Parathyroid adenoma (tissue), 2 donors: ENCODE measurements around the gene THSD4.

Experiments used
- H2AFZ ChIP-seq: fragments of 300-600 bp; sonication (generic); one replicate; pipeline ENCODE4 v1.7.0; 2017; ENCODE audit warnings: antibody characterized with exemption, mild to moderate bottlenecking
- H3K27ac ChIP-seq: fragments of 300-600 bp; sonication (generic); one replicate; pipeline ENCODE4 v1.7.0; 2017
- H3K27me3 ChIP-seq: fragments of 300-600 bp; sonication (generic); one replicate; pipeline ENCODE4 v1.7.0; 2017; ENCODE audit warnings: low read length; ENCODE audit not compliant: control insufficient read depth, insufficient read depth
- H3K36me3 ChIP-seq: fragments of 300-600 bp; sonication (generic); one replicate; pipeline ENCODE4 v1.7.0; 2017; ENCODE audit warnings: low read length; ENCODE audit not compliant: control insufficient read depth, insufficient read depth
- H3K4me1 ChIP-seq: fragments of 300-600 bp; sonication (generic); one replicate; pipeline ENCODE4 v1.7.0; 2017; ENCODE audit warnings: control low read depth
- H3K4me2 ChIP-seq: fragments of 300-600 bp; sonication (generic); one replicate; pipeline ENCODE4 v1.7.0; 2017; ENCODE audit warnings: low read length
- H3K4me3 ChIP-seq: fragments of 300-600 bp; sonication (generic); one replicate; pipeline ENCODE4 v1.7.0; 2017; ENCODE audit warnings: low read depth, low read length
- H3K79me2 ChIP-seq: fragments of 300-600 bp; sonication (generic); one replicate; pipeline ENCODE4 v1.7.0; 2017; ENCODE audit warnings: control low read depth
- H3K9ac ChIP-seq: fragments of 300-600 bp; sonication (generic); one replicate; pipeline ENCODE4 v1.7.0; 2017; ENCODE audit warnings: mild to moderate bottlenecking
- H3K9me3 ChIP-seq: fragments of 300-600 bp; sonication (generic); one replicate; pipeline ENCODE4 v1.7.0; 2017; ENCODE audit warnings: low read length; ENCODE audit not compliant: control insufficient read depth
- TF ChIP-seq, protein P1 (sequence below): fragments of 300-600 bp; sonication (generic); IDR thresholded peaks from one replicate; pipeline ENCODE4 v1.7.0; 2017; ENCODE audit warnings: antibody characterized with exemption, mild to moderate bottlenecking
- donor health status: primary hyperparathyroidism.

The THSD4 gene

DNA sequence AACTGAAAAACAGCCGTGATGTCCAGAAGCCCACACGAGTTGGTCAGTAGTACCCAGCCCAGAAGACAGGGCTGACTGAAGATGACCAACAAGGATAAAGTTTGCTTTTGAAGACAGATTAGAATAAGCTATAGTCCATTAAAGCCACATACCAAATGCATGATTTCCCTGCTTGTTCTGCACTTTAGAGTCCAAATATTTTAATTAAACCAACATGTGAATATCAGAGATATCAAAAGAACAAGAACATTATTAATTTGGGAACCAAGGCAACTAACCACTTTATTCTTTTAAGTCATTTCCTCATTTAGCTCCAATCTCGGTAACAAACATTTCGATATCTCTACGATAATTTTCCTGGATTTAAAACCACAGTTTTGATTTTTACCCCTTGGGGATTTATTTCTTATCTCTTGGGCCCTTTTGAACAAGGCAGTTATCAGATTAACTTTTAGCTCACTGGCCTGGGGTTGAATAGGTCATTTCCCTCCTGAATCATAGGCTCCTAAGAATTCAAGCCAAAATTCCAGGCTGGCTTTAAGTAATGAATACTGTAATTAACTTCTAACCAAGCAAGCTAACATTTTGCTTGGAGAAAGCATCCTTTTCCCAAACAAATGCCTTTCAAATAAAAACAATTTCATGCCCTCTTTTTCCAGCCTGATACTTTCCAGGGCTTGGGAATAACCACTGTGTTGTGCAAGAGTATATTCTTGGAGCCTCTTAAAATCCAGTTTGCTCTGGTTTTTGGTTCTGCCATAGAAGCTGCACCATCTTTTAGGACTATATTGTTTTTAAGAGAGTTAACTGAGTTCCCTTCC, 592.2 kb downstream of the THSD4 start:
- H3K36me3 ChIP-seq = no peaks in the 10 kb centered on the region
- H2AFZ ChIP-seq = no peak overlapping the region
- peak overlapping the region; percentile 15 for H3K27ac ChIP-seq
- H3K9ac ChIP-seq = no peak overlapping the region
- H3K4me3 ChIP-seq = no peak overlapping the region
- no peaks in the 10 kb centered on the region for H3K27me3 ChIP-seq
- no peaks in the 10 kb centered on the region for H3K9me3 ChIP-seq
- TF ChIP-seq, protein P1, sequence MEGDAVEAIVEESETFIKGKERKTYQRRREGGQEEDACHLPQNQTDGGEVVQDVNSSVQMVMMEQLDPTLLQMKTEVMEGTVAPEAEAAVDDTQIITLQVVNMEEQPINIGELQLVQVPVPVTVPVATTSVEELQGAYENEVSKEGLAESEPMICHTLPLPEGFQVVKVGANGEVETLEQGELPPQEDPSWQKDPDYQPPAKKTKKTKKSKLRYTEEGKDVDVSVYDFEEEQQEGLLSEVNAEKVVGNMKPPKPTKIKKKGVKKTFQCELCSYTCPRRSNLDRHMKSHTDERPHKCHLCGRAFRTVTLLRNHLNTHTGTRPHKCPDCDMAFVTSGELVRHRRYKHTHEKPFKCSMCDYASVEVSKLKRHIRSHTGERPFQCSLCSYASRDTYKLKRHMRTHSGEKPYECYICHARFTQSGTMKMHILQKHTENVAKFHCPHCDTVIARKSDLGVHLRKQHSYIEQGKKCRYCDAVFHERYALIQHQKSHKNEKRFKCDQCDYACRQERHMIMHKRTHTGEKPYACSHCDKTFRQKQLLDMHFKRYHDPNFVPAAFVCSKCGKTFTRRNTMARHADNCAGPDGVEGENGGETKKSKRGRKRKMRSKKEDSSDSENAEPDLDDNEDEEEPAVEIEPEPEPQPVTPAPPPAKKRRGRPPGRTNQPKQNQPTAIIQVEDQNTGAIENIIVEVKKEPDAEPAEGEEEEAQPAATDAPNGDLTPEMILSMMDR = no peak
- H3K4me2 ChIP-seq = no peak overlapping the region
- H3K79me2 ChIP-seq = no peaks in the 10 kb centered on the region
- no peaks in the 10 kb centered on the region for H3K4me1 ChIP-seq

DNA sequence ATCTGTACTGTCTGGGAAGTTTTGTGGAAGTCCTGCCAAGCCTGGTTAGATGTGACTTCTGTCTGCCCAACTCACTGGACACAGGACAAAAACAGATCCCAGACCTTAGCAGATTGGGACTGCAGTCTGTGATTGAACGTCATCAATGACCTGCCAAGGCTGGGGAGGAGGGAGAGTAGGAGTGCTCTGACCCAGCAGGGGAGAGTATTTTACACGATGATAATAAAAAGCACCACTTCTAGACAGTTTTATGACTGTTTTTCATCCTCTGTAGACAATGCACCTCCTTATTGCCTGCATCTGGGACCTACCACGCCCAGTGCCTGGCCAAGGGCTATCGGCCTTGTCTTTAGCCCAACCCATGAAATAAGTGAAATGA, 592.8 kb downstream of the THSD4 start:
- Histone ChIP-seq H3K79me2 (no peaks in the 10 kb centered on the region), H2AFZ (no peak overlapping the region), H3K27ac (peak overlapping the region; percentile 15), H3K4me1 (no peaks in the 10 kb centered on the region), H3K9me3 (no peaks in the 10 kb centered on the region), H3K36me3 (no peaks in the 10 kb centered on the region), H3K4me2 (no peak overlapping the region), H3K9ac (no peak overlapping the region), H3K4me3 (no peak overlapping the region), H3K27me3 (no peaks in the 10 kb centered on the region)
- TF ChIP-seq, protein P1 = no peak

DNA sequence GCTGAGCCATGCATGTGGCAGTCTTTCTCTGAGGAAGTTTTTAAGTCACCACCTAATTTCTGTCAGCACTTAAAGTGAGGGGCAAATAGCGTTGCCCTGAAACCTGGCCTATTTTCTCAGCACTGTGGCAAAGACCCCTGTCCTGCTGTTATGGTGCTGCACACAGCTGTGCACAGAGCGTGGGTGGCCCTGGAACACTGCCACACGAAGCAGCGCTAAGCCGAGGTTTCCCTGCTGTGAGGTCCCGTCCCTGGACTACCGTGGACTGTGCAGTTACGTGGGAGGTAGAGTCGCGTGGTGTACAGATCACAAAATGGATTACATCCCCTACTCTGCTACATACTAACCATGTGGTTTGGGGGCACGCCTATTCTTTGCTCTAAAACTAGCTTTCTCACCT, 593.5 kb downstream of the THSD4 start:
- Histone ChIP-seq H3K9ac (no peak overlapping the region), H3K4me3 (no peak overlapping the region), H3K27me3 (no peaks in the 10 kb centered on the region), H3K79me2 (no peaks in the 10 kb centered on the region), H2AFZ (no peak overlapping the region), H3K36me3 (no peaks in the 10 kb centered on the region), H3K9me3 (no peaks in the 10 kb centered on the region), H3K4me2 (no peak overlapping the region), H3K27ac (no peak overlapping the region), H3K4me1 (no peaks in the 10 kb centered on the region)
- TF ChIP-seq, protein P1 = no peak

DNA sequence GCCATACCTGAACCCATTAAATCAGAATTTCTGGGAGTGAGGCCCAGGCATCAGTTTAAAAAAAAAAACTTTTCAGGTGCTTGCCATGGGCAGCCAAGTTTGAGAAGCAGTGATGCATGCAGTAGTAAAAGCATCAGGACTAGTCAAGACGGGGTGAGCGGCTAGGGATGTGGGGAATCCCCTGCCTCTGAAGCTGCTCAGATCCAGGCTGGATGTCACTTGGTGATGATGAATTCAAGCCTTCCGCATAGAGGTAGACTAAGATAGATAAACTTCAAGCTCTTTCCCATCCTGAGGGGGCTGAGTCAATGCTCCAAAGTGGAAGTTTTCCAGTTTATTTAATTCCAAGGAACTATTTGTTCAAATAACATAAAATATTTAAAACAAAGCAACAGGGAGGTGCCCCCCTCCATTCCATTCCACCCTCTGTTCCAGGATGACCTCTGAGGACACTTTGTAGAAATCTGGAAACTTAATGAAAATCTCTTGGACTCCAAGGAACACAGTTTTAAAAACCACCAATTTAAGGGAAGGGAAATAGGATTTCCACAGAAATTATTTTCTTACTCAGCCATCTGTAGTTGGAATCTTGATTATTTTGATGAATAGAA, 594.6 kb downstream of the THSD4 start:
- Histone ChIP-seq H3K79me2 (no peaks in the 10 kb centered on the region), H3K36me3 (no peaks in the 10 kb centered on the region), H3K27me3 (no peaks in the 10 kb centered on the region), H3K9me3 (no peaks in the 10 kb centered on the region), H3K9ac (no peak overlapping the region), H3K27ac (no peak overlapping the region), H2AFZ (no peak overlapping the region), H3K4me1 (no peaks in the 10 kb centered on the region), H3K4me2 (no peak overlapping the region), H3K4me3 (no peak overlapping the region)
- TF ChIP-seq, protein P1 = no peak
